ENCODE results near the gene PITPNB. TPM values are rescaled to one million over a fixed set of nuclear protein-coding genes. Genes with fewer than 3 reads are reported as not detected.

PITPNB gene
- total and polyA plus RNA-seq, 2 of the 13 experiments (the other 11 are each of a cell fraction or from before 2014, with no cell fraction given): 17.0 to 30.1 TPM

DNA sequence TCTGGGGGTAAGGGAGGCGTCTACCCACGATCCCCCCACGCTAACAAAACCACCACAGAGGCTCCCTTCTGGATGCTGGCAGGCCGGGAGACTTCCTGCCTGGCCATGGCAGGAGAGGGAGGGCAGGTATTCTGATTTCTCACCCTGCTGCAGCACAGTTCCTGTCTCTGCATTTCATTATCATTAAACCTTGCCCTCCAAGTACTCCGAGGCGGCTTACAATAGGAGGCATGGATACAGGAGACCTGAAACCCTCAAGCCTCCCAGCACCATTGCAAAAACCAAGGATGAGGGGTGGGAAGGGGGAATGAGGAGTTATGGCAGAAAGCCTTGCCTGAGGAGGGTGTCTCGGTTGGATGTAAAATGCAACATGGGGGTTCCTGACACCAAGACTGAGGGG, 73.4 kb downstream of the PITPNB start:
- in situ Hi-C loops (cut with HindIII; ENCODE audit: extremely low pct_ligation_motif_present, low pct_unique_long_range_greater_than_20kb) (loop anchor here (10.0 kb wide), 1 partner anchor 59 kb away; no protein-coding TSS in a partner anchor), intact Hi-C loops (cut with micrococcal nuclease; ENCODE audit: unreplicated experiment) (no loop called here)
- ChIA-PET CTCF (ENCODE audit: low intra/inter-chr PET ratio, low total read pairs) (no interaction called here), POLR2A (no interaction called here)
- no peak for TF ChIP-seq ZNF75D (CRISPR knock-in tag; IDR thresholded peaks at IDR 0.05; ENCODE audit: borderline replicate concordance)
- no peak for TF ChIP-seq NFKB2 (CRISPR knock-in tag; IDR thresholded peaks at IDR 0.05; ENCODE audit: borderline replicate concordance)
- TF ChIP-seq, protein P1, sequence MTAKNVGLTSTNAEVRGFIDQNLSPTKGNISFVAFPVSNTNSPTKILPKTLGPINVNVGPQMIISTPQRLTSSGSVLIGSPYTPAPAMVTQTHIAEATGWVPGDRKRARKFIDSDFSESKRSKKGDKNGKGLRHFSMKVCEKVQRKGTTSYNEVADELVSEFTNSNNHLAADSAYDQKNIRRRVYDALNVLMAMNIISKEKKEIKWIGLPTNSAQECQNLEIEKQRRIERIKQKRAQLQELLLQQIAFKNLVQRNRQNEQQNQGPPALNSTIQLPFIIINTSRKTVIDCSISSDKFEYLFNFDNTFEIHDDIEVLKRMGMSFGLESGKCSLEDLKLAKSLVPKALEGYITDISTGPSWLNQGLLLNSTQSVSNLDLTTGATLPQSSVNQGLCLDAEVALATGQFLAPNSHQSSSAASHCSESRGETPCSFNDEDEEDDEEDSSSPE (CRISPR knock-in tag; IDR thresholded peaks at IDR 0.05): no peak
- TF ChIP-seq, protein P2, sequence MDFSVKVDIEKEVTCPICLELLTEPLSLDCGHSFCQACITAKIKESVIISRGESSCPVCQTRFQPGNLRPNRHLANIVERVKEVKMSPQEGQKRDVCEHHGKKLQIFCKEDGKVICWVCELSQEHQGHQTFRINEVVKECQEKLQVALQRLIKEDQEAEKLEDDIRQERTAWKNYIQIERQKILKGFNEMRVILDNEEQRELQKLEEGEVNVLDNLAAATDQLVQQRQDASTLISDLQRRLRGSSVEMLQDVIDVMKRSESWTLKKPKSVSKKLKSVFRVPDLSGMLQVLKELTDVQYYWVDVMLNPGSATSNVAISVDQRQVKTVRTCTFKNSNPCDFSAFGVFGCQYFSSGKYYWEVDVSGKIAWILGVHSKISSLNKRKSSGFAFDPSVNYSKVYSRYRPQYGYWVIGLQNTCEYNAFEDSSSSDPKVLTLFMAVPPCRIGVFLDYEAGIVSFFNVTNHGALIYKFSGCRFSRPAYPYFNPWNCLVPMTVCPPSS (IDR thresholded peaks at IDR 0.05): no peak
- no peak for TF ChIP-seq ZSCAN31 (CRISPR knock-in tag; IDR thresholded peaks at IDR 0.05; ENCODE audit: low read depth)
- no peak for TF ChIP-seq ZNF225 (CRISPR knock-in tag; IDR thresholded peaks at IDR 0.05)
- TF ChIP-seq NKX3-1 (CRISPR knock-in tag; IDR thresholded peaks at IDR 0.05): no peak
- TF ChIP-seq CSRNP1 (CRISPR knock-in tag; IDR thresholded peaks at IDR 0.05): no peak
- no peak for TF ChIP-seq SMARCE1 (IDR thresholded peaks at IDR 0.05; ENCODE audit: borderline replicate concordance)
- no peak for TF ChIP-seq MAFK (conservative IDR thresholded peaks at IDR 0.05 in 1 of 2, IDR thresholded peaks at IDR 0.05 in 1 of 2; ENCODE audit: low read length in 2 of 2)
- no peak for TF ChIP-seq STAT6 (CRISPR knock-in tag; IDR thresholded peaks at IDR 0.05; ENCODE audit: borderline replicate concordance)
- no peak for TF ChIP-seq RORA (CRISPR knock-in tag; IDR thresholded peaks at IDR 0.05)
- Histone ChIP-seq H3K9ac (ENCODE audit: insufficient read depth, low read depth, low read length) (no peak overlapping the region), H3K4me1 (ENCODE audit: insufficient read depth, low read length) (peaks cover 15% of the 10 kb centered on the region), H3K4me2 (ENCODE audit: low read depth, low read length) (no peak overlapping the region), H3K9me3 (ENCODE audit: low read length) (no peaks in the 10 kb centered on the region), H3K79me2 (ENCODE audit: insufficient read depth, low read length) (no peaks in the 10 kb centered on the region), H2AFZ (ENCODE audit: low read length) (no peak overlapping the region), H3K4me3 (replicated peaks in 1 of 3; ENCODE audit: insufficient read depth in 1 of 3, low read depth in 2 of 3, low read length in 3 of 3) (no peak overlapping the region), H3K27ac (ENCODE audit: extremely low read length, insufficient read depth, low read length) (no peak overlapping the region), H3K27me3 (ENCODE audit: control insufficient read depth in 1 of 2, insufficient read depth in 2 of 2, low read length in 2 of 2) (no peaks in the 10 kb centered on the region), H3K36me3 (replicated peaks in 1 of 2; ENCODE audit: control insufficient read depth in 1 of 2, insufficient read depth in 2 of 2, low read length in 2 of 2) (peaks cover 1 to 15% of the 10 kb centered on the region in 2 experiments; a peak in 3 of 5 replicates), H4K20me1 (ENCODE audit: insufficient read depth, low read length) (no peaks in the 10 kb centered on the region; the same call in 1 of the 2 replicates)
- no peak for FAIRE-seq
- no peak for ATAC-seq
- no TSS peak for BruUV-seq (replicated peaks)
- 98% methylated on average over 4 of the region's 7 CpGs for WGBS (ENCODE audit: low lambda C conversion rate)
- DNase-seq (ENCODE audit: low spot score): no peak
